HL-60 (cell line): ENCODE measurements around the gene KIAA0825.

Experiments used
- DNase-seq, 2 experiments: peaks; one replicate each; pipeline ENCODE4 v3.0.0-alpha.2; 2010 to 2020; ENCODE audit warnings: low read depth in 1 of 2, low spot score in 1 of 2
- H3K27ac ChIP-seq: fragments of 250-450 bp; sonication (Bioruptor Pico); replicated peaks from 2 replicates; pipeline ENCODE4 v1.5.1; 2020; ENCODE audit warnings: mild to moderate bottlenecking, moderate library complexity
- H3K27me3 ChIP-seq: fragments of 250-450 bp; sonication (Bioruptor Pico); 2 replicates; pipeline ENCODE4 v1.5.1; 2021; ENCODE audit warnings: mild to moderate bottlenecking, moderate library complexity; ENCODE audit not compliant: insufficient read depth, poor library complexity, severe bottlenecking
- H3K4me3 ChIP-seq: replicated peaks from 2 replicates; pipeline ENCODE4 v1.5.1; 2011; ENCODE audit warnings: mild to moderate bottlenecking, control low read depth, low read length; ENCODE audit not compliant: insufficient read depth
- GABPA ChIP-seq: IDR thresholded peaks from 2 replicates; pipeline ENCODE4 v1.6.1; 2012; ENCODE audit warnings: low read depth
- POLR2AphosphoS5 ChIP-seq: IDR thresholded peaks from 2 replicates; pipeline ENCODE4 v1.6.1; 2012; ENCODE audit warnings: low read depth
- REST ChIP-seq: IDR thresholded peaks from 2 replicates; pipeline ENCODE4 v1.6.1; 2012; ENCODE audit warnings: low read depth; ENCODE audit not compliant: insufficient replicate concordance
- SPI1 ChIP-seq: IDR thresholded peaks from 2 replicates; pipeline ENCODE4 v1.6.1; 2012; ENCODE audit warnings: low read depth, mild to moderate bottlenecking, borderline replicate concordance
- TF ChIP-seq, protein P1 (sequence below): IDR thresholded peaks from one replicate; pipeline ENCODE4 v1.5.1; 2011; ENCODE audit warnings: low read length, control low read depth, inconsistent platforms; ENCODE audit not compliant: insufficient read depth

Gene KIAA0825

GRCh38 chr5:94445726-94446125 is 172.7 kb downstream of the KIAA0825 start:
- no peak overlapping the region for H3K27ac ChIP-seq
- no peaks in the 10 kb centered on the region for H3K27me3 ChIP-seq
- no peak overlapping the region for H3K4me3 ChIP-seq
- no peak for DNase-seq
- TF ChIP-seq REST: no peak
- no peak for TF ChIP-seq SPI1
- TF ChIP-seq, protein P1, sequence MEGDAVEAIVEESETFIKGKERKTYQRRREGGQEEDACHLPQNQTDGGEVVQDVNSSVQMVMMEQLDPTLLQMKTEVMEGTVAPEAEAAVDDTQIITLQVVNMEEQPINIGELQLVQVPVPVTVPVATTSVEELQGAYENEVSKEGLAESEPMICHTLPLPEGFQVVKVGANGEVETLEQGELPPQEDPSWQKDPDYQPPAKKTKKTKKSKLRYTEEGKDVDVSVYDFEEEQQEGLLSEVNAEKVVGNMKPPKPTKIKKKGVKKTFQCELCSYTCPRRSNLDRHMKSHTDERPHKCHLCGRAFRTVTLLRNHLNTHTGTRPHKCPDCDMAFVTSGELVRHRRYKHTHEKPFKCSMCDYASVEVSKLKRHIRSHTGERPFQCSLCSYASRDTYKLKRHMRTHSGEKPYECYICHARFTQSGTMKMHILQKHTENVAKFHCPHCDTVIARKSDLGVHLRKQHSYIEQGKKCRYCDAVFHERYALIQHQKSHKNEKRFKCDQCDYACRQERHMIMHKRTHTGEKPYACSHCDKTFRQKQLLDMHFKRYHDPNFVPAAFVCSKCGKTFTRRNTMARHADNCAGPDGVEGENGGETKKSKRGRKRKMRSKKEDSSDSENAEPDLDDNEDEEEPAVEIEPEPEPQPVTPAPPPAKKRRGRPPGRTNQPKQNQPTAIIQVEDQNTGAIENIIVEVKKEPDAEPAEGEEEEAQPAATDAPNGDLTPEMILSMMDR: no peak
- no peak for TF ChIP-seq GABPA
- no peak for TF ChIP-seq POLR2AphosphoS5

GRCh38 chr5:94442991-94443390 is 175.4 kb downstream of the KIAA0825 start:
- Histone ChIP-seq H3K27ac (no peak overlapping the region), H3K27me3 (no peaks in the 10 kb centered on the region), H3K4me3 (no peak overlapping the region)
- TF ChIP-seq GABPA (no peak), SPI1 (no peak), REST (no peak), POLR2AphosphoS5 (no peak)
- TF ChIP-seq, protein P1: no peak
- DNase-seq: no peak

DNA sequence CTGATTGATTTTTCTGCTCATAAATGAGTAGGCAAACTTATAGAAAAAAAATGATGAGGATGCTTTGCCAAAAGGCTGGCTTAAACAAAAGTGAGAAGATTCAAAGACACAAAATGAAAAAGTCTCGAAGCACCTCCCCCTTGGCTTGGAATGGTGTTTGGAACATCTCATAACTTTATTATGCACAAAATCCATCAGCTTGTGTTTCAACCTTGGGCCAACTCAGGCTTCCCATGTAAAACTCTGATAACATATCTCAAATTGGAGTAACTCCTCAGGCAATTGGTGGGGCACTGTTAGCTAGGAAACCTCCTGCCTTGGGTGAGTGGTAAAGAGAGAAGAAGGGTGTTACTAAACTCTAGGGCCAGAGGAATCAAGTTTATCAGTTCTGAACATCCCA is 176.3 kb downstream of the KIAA0825 start:
- DNase-seq: no peak
- Histone ChIP-seq H3K27ac (no peak overlapping the region), H3K27me3 (no peaks in the 10 kb centered on the region), H3K4me3 (no peak overlapping the region)
- TF ChIP-seq SPI1 (no peak), GABPA (no peak), REST (no peak), POLR2AphosphoS5 (no peak)
- TF ChIP-seq, protein P1: no peak
